Mesendoderm (in vitro differentiated cells): ENCODE results near the gene DHRS7C. TPM values are rescaled to one million over a fixed set of nuclear protein-coding genes. Genes with fewer than 3 reads are reported as not detected.

Experiments used
- DNase-seq: peaks from one replicate; pipeline ENCODE4 v3.0.0; 2013
- H2AK5ac ChIP-seq: 2 replicates; pipeline ENCODE4 v1.6.1; 2013; ENCODE audit warnings: low read length, inconsistent platforms
- H2BK120ac ChIP-seq: 2 replicates; pipeline ENCODE4 v1.6.1; 2013; ENCODE audit warnings: low read depth, mild to moderate bottlenecking, low read length, moderate library complexity, mixed read lengths
- H2BK15ac ChIP-seq: replicated peaks from 2 replicates; pipeline ENCODE4 v1.6.1; 2013; ENCODE audit warnings: low read depth, mild to moderate bottlenecking, moderate library complexity
- H2BK5ac ChIP-seq: 2 replicates; pipeline ENCODE4 v1.6.1; 2013; ENCODE audit warnings: low read length, inconsistent platforms
- H3K18ac ChIP-seq: 2 replicates; pipeline ENCODE4 v1.6.1; 2013; ENCODE audit warnings: mild to moderate bottlenecking, low read length, mixed read lengths
- H3K23ac ChIP-seq: one replicate; pipeline ENCODE4 v1.6.1; 2013; ENCODE audit warnings: low read length
- H3K27ac ChIP-seq: 2 replicates; pipeline ENCODE4 v1.5.1; 2013; ENCODE audit warnings: low read depth, mild to moderate bottlenecking, inconsistent platforms, low read length, moderate library complexity
- H3K27me3 ChIP-seq: 2 replicates; pipeline ENCODE4 v1.6.1; 2013; ENCODE audit warnings: low read length, control low read depth, mild to moderate bottlenecking, inconsistent platforms; ENCODE audit not compliant: insufficient read depth, poor library complexity
- H3K36me3 ChIP-seq: 2 replicates; pipeline ENCODE4 v1.6.1; 2013; ENCODE audit warnings: low read length, inconsistent platforms; ENCODE audit not compliant: control insufficient read depth, insufficient read depth
- H3K4ac ChIP-seq: one replicate; pipeline ENCODE4 v1.6.1; 2013; ENCODE audit warnings: low read depth, mild to moderate bottlenecking, low read length, moderate library complexity
- H3K4me1 ChIP-seq: 2 replicates; pipeline ENCODE4 v1.6.1; 2013; ENCODE audit warnings: low read depth, low read length, inconsistent platforms; ENCODE audit not compliant: control insufficient read depth
- H3K4me2 ChIP-seq: 2 replicates; pipeline ENCODE4 v1.6.1; 2013; ENCODE audit warnings: low read length
- H3K4me3 ChIP-seq: 2 replicates; pipeline ENCODE4 v1.5.1; 2013; ENCODE audit warnings: mild to moderate bottlenecking, low read length
- H3K56ac ChIP-seq: one replicate; pipeline ENCODE4 v1.6.1; 2013; ENCODE audit warnings: low read length
- H3K79me1 ChIP-seq: 2 replicates; pipeline ENCODE4 v1.6.1; 2013; ENCODE audit warnings: low read length, inconsistent platforms
- H3K79me2 ChIP-seq: 2 replicates; pipeline ENCODE4 v1.6.1; 2013; ENCODE audit warnings: mild to moderate bottlenecking, low read length; ENCODE audit not compliant: control insufficient read depth, insufficient read depth
- H3K9ac ChIP-seq: 2 replicates; pipeline ENCODE4 v1.6.1; 2013; ENCODE audit warnings: low read length, inconsistent platforms
- H4K5ac ChIP-seq: one replicate; pipeline ENCODE4 v1.6.1; 2013; ENCODE audit warnings: low read length
- H4K8ac ChIP-seq: one replicate; pipeline ENCODE4 v1.6.1; 2013; ENCODE audit warnings: low read depth, mild to moderate bottlenecking, control low read depth, low read length, moderate library complexity
- WGBS: extraction: QIAGEN DNeasy Blood & Tissue Kit; methylation state at CpG from one replicate; pipeline ENCODE4 v1.1.7; 2013; ENCODE audit warnings: low lambda C conversion rate, missing lambda C conversion rate; ENCODE audit not compliant: insufficient coverage; ENCODE audit errors: extremely low coverage; 5-methylcytosine and 5-hydroxymethylcytosine counted together
- polyA plus RNA-seq, 2 experiments: library from polyadenylated mRNA; stranded (reverse); fragments of 200-250 nt; gene quantifications; one replicate each; pipeline ENCODE4 v1.2.3, GENCODE V29; 2013

Gene DHRS7C
- polyA plus RNA-seq (2013, experiment 1 of 2) = not detected
- not detected for polyA plus RNA-seq (2013, experiment 2 of 2)

DNA sequence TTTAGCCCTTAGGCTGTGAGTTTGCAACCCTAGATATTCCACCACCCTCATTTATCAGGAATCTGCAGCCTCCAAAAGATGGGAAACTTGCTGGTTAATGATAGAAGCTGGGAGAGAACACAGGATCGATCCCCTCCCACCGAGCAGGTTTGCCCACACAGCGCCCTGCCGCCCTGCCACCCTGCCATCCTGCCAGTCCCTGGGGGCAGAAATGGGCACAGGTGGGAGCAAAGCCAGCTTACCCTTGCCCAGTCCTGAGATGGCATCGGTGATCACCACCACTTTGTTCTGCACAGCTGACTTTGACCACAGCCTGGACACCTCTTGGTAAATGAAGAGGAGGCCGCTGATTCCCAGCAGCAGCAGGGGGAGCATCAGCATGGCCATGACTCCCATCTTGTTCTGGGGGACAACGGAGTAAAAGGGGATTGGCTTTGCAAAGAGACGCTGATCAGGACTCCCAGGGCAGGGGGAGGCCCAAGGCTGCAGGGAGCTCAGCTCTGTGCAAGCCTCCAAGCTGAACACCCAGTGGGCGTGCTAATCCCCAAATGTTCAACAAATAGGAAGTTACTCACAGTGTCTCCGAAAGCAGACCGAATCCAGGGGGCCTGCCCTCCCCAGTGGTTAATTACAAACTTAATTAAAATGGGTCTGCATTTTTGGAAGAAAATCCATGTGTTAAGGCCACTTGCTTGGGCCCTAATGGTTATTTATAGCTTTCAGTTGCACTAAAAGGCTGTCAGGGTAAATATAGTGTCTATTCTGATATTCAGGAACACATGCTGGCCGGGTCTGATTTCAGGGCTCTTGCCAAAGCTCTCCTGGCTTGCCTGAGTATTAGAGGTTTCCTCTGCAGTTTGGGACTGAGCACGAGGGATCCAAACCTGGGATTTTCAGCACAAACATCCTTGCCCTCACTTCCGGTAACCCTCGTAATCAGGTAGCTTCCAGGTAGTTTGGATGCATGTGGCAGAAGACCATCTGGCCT lies at the start of gene DHRS7C:
Gene DHRS7C (minus strand): TSS at position 704 of the 988 bp plus-strand sequence. CDS start 308 bp downstream, at position 396.
- no peak within 1 kb of the TSS for H3K4me2 ChIP-seq
- no peak within 1 kb of the TSS for H3K56ac ChIP-seq
- no peak within 1 kb of the TSS for H2BK5ac ChIP-seq
- H2AK5ac ChIP-seq = no peak within 1 kb of the TSS
- no peak within 1 kb of the TSS for H4K5ac ChIP-seq
- H4K8ac ChIP-seq = no peak within 1 kb of the TSS
- H3K4ac ChIP-seq = no peak within 1 kb of the TSS
- no peak within 1 kb of the TSS for H2BK120ac ChIP-seq
- no peak within 1 kb of the TSS for H3K18ac ChIP-seq
- no peak for DNase-seq
- no peaks in the 10 kb centered on the region for H3K79me2 ChIP-seq
- H3K36me3 ChIP-seq = no peaks in the 10 kb centered on the region
- H3K27me3 ChIP-seq = no peaks in the 10 kb centered on the region
- no peak within 1 kb of the TSS for H3K4me3 ChIP-seq
- no peaks in the 10 kb centered on the region for H3K4me1 ChIP-seq
- H3K79me1 ChIP-seq = no peaks in the 10 kb centered on the region
- no peak within 1 kb of the TSS for H2BK15ac ChIP-seq
- no peak within 1 kb of the TSS for H3K9ac ChIP-seq
- H3K27ac ChIP-seq = no peak within 1 kb of the TSS
- H3K23ac ChIP-seq = no peak within 1 kb of the TSS
- no CpG with 5 or more reads among the region's 15 CpGs for WGBS

GRCh38 chr17:9839433-9839832 lies 48.0 kb upstream of the DHRS7C start:
- Histone ChIP-seq H3K4me2 (no peak overlapping the region), H4K8ac (no peak overlapping the region), H3K9ac (no peak overlapping the region), H3K18ac (no peak overlapping the region), H2BK15ac (no peak overlapping the region), H3K36me3 (no peaks in the 10 kb centered on the region), H3K23ac (no peak overlapping the region), H2BK120ac (no peak overlapping the region), H3K27ac (no peak overlapping the region), H2BK5ac (no peak overlapping the region), H3K79me1 (no peaks in the 10 kb centered on the region), H3K4ac (no peak overlapping the region), H3K27me3 (no peaks in the 10 kb centered on the region), H2AK5ac (no peak overlapping the region), H3K4me3 (no peak overlapping the region), H3K56ac (no peak overlapping the region), H4K5ac (no peak overlapping the region), H3K79me2 (no peaks in the 10 kb centered on the region), H3K4me1 (peaks cover 4% of the 10 kb centered on the region)
- WGBS = no CpG with 5 or more reads among the region's 4 CpGs
- DNase-seq = peak; percentile 60

DNA sequence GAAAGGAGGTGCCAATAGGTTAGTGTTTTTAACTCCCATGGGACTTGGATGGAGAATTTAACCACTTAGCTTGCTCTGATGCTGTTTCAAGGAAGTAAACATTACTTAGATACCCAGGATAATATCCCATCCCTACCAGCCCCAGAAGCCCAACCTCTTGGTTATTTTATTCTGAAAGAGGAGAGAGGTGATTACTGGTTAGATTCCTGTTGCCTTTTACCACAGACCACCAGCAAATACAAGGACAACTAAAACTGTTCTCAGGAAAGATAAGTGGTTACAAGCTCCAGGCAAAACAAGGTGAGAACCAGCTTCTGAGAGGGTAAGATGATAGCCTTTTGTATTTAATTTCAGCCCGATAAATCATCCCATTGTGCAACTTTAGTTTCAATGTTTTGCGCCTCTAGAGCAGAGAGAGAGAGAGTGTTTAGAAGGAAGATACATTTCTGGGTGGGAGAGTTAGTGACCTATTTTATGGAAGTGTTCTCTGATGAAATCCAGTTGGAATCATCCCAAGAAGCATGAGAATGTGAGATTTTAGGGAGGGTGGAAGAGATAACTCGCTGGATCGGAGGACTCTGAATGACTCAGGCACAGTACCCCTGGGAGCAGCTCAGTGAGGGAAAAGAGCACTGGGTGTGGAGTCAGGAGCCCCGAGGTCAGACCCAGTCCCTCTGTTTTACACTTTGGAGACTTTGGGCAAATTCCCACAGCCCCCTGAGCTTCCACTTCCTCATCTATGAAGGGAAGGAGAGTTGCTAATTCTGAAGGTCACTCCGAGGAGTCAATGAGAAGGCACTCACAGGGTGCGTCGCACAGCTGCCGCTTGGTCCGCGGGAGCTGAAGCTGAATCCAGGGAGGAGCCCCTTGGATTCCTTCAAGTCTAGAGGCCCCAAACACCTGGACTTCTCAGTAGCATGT lies 46.4 kb upstream of the DHRS7C start:
- no peak overlapping the region for H2BK120ac ChIP-seq
- no peak overlapping the region for H3K4me2 ChIP-seq
- H3K56ac ChIP-seq = no peak overlapping the region
- no peak for DNase-seq
- H3K27ac ChIP-seq = no peak overlapping the region
- H3K4ac ChIP-seq = no peak overlapping the region
- H3K4me3 ChIP-seq = no peak overlapping the region
- H3K18ac ChIP-seq = no peak overlapping the region
- H4K5ac ChIP-seq = no peak overlapping the region
- no peaks in the 10 kb centered on the region for H3K27me3 ChIP-seq
- H3K79me2 ChIP-seq = no peaks in the 10 kb centered on the region
- no peak overlapping the region for H3K9ac ChIP-seq
- no peaks in the 10 kb centered on the region for H3K79me1 ChIP-seq
- no peak overlapping the region for H2AK5ac ChIP-seq
- H3K36me3 ChIP-seq = no peaks in the 10 kb centered on the region
- H3K4me1 ChIP-seq = peaks cover 4% of the 10 kb centered on the region
- no peak overlapping the region for H3K23ac ChIP-seq
- H2BK15ac ChIP-seq = no peak overlapping the region
- H4K8ac ChIP-seq = no peak overlapping the region
- no peak overlapping the region for H2BK5ac ChIP-seq
- no CpG with 5 or more reads among the region's 11 CpGs for WGBS

DNA sequence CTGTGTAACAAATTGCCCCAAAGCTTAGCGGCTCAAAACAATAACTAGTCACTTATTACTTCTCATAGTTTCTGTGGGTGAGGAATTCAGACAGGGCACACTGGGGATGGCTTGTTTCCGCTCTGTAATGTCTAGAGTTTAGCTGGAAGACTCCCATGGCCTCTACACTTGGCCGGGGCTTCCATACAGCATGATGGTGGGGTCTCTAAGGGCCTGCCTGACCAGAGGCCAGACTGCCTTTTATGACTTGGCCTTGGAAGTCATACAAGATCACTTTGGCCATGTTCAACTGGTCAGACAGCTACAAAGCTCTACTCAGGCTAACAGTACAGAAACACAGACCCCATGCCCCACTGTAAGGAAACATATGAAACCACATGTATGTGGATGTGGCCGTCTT lies 42.5 kb upstream of the DHRS7C start:
- no peak overlapping the region for H4K8ac ChIP-seq
- H2BK5ac ChIP-seq = no peak overlapping the region
- no peak overlapping the region for H3K9ac ChIP-seq
- no peak overlapping the region for H2BK120ac ChIP-seq
- no CpG with 5 or more reads among the region's 4 CpGs for whole genome bisulfite sequencing
- H3K79me2 ChIP-seq = no peaks in the 10 kb centered on the region
- H3K79me1 ChIP-seq = no peaks in the 10 kb centered on the region
- no peak overlapping the region for H3K18ac ChIP-seq
- no peak overlapping the region for H2BK15ac ChIP-seq
- H3K23ac ChIP-seq = no peak overlapping the region
- no peak overlapping the region for H3K4me2 ChIP-seq
- no peak overlapping the region for H4K5ac ChIP-seq
- H3K27me3 ChIP-seq = no peaks in the 10 kb centered on the region
- no peak overlapping the region for H3K4ac ChIP-seq
- peaks cover 2% of the 10 kb centered on the region for H3K4me1 ChIP-seq
- no peak overlapping the region for H2AK5ac ChIP-seq
- no peak overlapping the region for H3K27ac ChIP-seq
- no peaks in the 10 kb centered on the region for H3K36me3 ChIP-seq
- H3K56ac ChIP-seq = no peak overlapping the region
- H3K4me3 ChIP-seq = no peak overlapping the region
- DNase-seq = no peak

DNA sequence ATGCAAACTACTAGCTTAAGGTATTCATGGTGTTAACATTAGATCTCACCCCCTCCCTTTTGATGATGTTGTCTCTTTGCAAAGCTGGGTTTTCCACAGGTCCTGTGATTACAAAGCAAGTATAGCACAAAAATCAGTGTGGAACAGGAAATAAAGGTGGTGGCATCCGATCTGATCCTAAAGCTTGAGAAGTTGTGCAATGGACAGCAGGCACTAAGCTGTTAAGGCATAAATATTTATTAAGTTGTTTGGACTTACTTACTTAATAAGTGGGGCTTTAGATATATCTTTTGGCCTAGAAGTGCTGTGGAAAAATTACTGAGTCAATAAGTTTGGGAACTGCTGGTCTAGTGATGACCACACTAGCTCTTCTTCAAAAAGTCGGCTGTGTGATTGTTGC lies 39.3 kb upstream of the DHRS7C start:
- no peak overlapping the region for H3K4ac ChIP-seq
- H2BK5ac ChIP-seq = no peak overlapping the region
- no peaks in the 10 kb centered on the region for H3K79me1 ChIP-seq
- no peak overlapping the region for H2BK15ac ChIP-seq
- H3K23ac ChIP-seq = no peak overlapping the region
- no peaks in the 10 kb centered on the region for H3K36me3 ChIP-seq
- H3K4me2 ChIP-seq = no peak overlapping the region
- no peak overlapping the region for H3K56ac ChIP-seq
- H4K5ac ChIP-seq = no peak overlapping the region
- H2AK5ac ChIP-seq = no peak overlapping the region
- H3K27ac ChIP-seq = no peak overlapping the region
- no peak overlapping the region for H2BK120ac ChIP-seq
- no peak overlapping the region for H3K9ac ChIP-seq
- H3K79me2 ChIP-seq = no peaks in the 10 kb centered on the region
- no peak overlapping the region for H3K4me3 ChIP-seq
- no peaks in the 10 kb centered on the region for H3K27me3 ChIP-seq
- no peak for DNase-seq
- H4K8ac ChIP-seq = no peak overlapping the region
- no peak overlapping the region for H3K18ac ChIP-seq
- H3K4me1 ChIP-seq = no peaks in the 10 kb centered on the region
- WGBS = no CpG with 5 or more reads among the region's 2 CpGs
